Thyroid gland (tissue), 4 donors: ENCODE measurements around the gene NIM1K. TPM values are rescaled to one million over a fixed set of nuclear protein-coding genes. Genes with fewer than 3 reads are reported as not detected.
A peak's percentile ranks its signal among the peaks of the same experiment; 100 is the strongest.

Experiments
- DNase-seq, 2 donors: peaks; one replicate each; pipeline ENCODE4 v3.0.0-alpha.2; 2019
- H3K27ac ChIP-seq, 3 donors: fragments of 200-600 bp; sonication (generic); 1 replicate in 2 of 3; 2 replicates in 1 of 3; pipeline ENCODE4 v1.5.1; 2016 to 2019; ENCODE audit warnings: mild to moderate bottlenecking in 1 of 3, moderate library complexity in 1 of 3
- H3K27me3 ChIP-seq: fragments of 200-600 bp; sonication (generic); one replicate; pipeline ENCODE4 v1.5.1; 2019
- H3K36me3 ChIP-seq, 2 donors: fragments of 200-600 bp; sonication (generic); one replicate each; pipeline ENCODE4 v1.5.1; 2016 to 2019
- H3K4me1 ChIP-seq, 2 donors: fragments of 200-600 bp; sonication (generic); one replicate each; pipeline ENCODE4 v1.5.1; 2017 to 2019
- H3K4me3 ChIP-seq, 3 donors: fragments of 200-600 bp; sonication (generic); replicated peaks in 1 of 3; 1 replicate in 2 of 3; 2 replicates in 1 of 3; pipeline ENCODE4 v1.5.1; 2016; ENCODE audit warnings: mild to moderate bottlenecking in 1 of 3
- H3K9me3 ChIP-seq: fragments of 200-600 bp; sonication (generic); one replicate; pipeline ENCODE4 v1.5.1; 2017
- POLR2A ChIP-seq, 2 donors: fragments of 450-650 bp; IDR thresholded peaks; one replicate each; pipeline ENCODE4 v1.6.1; 2017; ENCODE audit warnings: antibody characterized with exemption in 2 of 2, mild to moderate bottlenecking in 2 of 2, moderate library complexity in 1 of 2
- WGBS, 2 donors: methylation state at CpG; one replicate each; pipeline ENCODE4 v1.1.5; 2017; 5-methylcytosine and 5-hydroxymethylcytosine counted together
- intact Hi-C: fragments of 100-400 bp; cut with DNase I; formaldehyde crosslinking; loops from one replicate; pipeline ENCODE4 v1.15.1; 2023
- total RNA-seq, 4 donors: library from RNA; depleted of rRNA; stranded (reverse); fragments of >200 nt; gene quantifications; one replicate each; pipeline ENCODE4 v1.2.3, GENCODE V29; 2016
- TF ChIP-seq, protein P1 (sequence below), 6 experiments: fragments of 200-600 bp in 3 of 6; fragments of 450-650 bp in 3 of 6; sonication (generic) in 3 of 6; IDR thresholded peaks; one replicate each; pipeline ENCODE4 v1.5.1; 2016 to 2019; ENCODE audit warnings: antibody characterized with exemption in 6 of 6, mild to moderate bottlenecking in 2 of 6, inconsistent platforms in 1 of 6, moderate library complexity in 1 of 6

The NIM1K gene
- total RNA-seq, 4 donors from 2014 or later = 0.40 to 2.1 (median 0.58) TPM

DNA sequence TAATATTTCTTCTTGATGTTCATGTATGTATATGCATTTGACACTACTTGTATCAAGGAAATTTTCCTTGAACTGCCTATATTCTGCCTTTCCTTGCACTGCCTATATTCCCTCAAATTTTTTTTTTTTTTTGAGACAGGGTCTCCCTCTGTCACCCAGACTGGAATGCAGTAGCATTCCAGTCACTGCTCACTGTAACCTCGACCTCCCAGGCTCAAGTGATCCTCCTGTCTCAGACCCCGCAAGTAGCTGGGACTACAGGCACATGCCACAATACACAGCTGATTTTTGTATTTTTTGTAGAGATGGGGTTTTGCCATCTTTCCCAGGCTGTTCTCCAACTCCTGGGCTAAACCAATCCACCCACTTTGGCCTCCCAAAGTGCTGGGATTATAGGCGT lies 117.1 kb downstream of the NIM1K start:
- Histone ChIP-seq H3K27me3 (no peaks in the 10 kb centered on the region), H3K4me1 (peaks cover 12 to 23% of the 10 kb centered on the region in 2 donors), H3K4me3 (no peak overlapping the region), H3K9me3 (no peaks in the 10 kb centered on the region), H3K27ac (peak overlapping the region in 2 of 3 donors; percentile 14 to 15), H3K36me3 (no peaks in the 10 kb centered on the region)
- TF ChIP-seq, protein P1, sequence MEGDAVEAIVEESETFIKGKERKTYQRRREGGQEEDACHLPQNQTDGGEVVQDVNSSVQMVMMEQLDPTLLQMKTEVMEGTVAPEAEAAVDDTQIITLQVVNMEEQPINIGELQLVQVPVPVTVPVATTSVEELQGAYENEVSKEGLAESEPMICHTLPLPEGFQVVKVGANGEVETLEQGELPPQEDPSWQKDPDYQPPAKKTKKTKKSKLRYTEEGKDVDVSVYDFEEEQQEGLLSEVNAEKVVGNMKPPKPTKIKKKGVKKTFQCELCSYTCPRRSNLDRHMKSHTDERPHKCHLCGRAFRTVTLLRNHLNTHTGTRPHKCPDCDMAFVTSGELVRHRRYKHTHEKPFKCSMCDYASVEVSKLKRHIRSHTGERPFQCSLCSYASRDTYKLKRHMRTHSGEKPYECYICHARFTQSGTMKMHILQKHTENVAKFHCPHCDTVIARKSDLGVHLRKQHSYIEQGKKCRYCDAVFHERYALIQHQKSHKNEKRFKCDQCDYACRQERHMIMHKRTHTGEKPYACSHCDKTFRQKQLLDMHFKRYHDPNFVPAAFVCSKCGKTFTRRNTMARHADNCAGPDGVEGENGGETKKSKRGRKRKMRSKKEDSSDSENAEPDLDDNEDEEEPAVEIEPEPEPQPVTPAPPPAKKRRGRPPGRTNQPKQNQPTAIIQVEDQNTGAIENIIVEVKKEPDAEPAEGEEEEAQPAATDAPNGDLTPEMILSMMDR (IDR thresholded peaks at IDR 0.05) = no peak
- TF ChIP-seq POLR2A (IDR thresholded peaks at IDR 0.05) = no peak
- no peak for DNase-seq
- WGBS, 2 donors = 81 to 86% methylated on average over 3 of the region's 3 CpGs
- intact Hi-C loops = no loop called here

DNA sequence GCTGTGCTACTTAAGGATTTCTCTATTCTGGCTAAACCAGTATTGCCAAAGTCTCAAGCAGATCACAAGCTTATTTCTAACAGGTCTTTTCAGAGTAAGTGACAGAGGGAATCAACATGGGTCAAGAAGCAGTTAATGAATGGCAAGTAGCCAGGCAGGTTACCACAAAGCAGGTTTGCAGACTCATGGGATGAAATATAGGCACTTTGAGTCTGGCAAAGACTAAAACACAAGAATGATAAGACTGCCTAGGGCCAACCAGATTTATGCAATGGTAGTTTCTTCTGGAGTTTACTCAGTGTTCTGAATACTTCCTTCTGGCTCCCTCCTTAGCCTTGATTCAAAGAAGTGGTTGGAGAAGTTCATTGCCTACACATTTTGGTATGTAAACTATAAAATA lies 117.6 kb downstream of the NIM1K start:
- intact Hi-C loops = no loop called here
- Histone ChIP-seq H3K27ac (peak overlapping the region in 2 of 3 donors; percentile 14 to 15), H3K27me3 (no peaks in the 10 kb centered on the region), H3K9me3 (no peaks in the 10 kb centered on the region), H3K4me3 (no peak overlapping the region), H3K4me1 (peaks cover 13 to 23% of the 10 kb centered on the region in 2 donors), H3K36me3 (no peaks in the 10 kb centered on the region)
- peak; percentile 24 to 25 for DNase-seq
- TF ChIP-seq, protein P1 (IDR thresholded peaks at IDR 0.05) = no peak
- TF ChIP-seq POLR2A (IDR thresholded peaks at IDR 0.05) = no peak

DNA sequence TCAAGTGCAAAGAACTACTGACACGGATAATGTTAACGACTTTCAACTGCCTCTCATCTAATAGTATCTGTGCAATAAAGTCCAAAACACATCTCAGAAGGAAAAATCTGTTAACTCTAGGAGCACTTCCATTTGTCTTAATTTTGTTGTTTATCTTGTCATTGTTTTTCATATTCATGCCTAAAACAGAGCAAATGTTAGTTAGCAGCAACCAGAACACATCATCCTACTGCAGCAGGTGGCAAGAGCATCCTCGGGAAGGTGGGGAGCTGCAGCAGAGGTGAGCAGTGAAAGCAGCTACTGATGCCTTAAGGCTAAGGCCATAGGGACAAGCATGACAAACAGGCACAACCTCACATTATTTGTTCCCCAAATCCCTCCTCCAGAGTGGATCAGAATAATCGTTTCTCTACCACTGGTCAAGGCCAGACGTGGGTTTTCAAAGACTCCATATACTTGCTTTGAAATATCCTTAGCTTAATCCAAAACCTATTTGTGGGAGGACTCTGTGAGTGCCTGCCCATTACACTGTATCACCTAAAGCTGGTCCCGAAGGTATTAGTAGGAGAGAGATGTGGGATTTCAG lies 120.1 kb downstream of the NIM1K start:
- 20 to 25% methylated on average over 6 of the region's 6 CpGs for WGBS, 2 donors
- Histone ChIP-seq H3K4me3 (peak overlapping the region in 2 of 3 donors; percentile 72 to 79), H3K36me3 (no peaks in the 10 kb centered on the region), H3K27me3 (no peaks in the 10 kb centered on the region), H3K27ac (peak overlapping the region in 1 of 3 donors; percentile 89), H3K9me3 (no peaks in the 10 kb centered on the region), H3K4me1 (peaks cover 13 to 23% of the 10 kb centered on the region in 2 donors)
- intact Hi-C loops = no loop called here
- no peak for TF ChIP-seq POLR2A (IDR thresholded peaks at IDR 0.05)
- TF ChIP-seq, protein P1 (IDR thresholded peaks at IDR 0.05) = no peak
- no peak for DNase-seq

DNA sequence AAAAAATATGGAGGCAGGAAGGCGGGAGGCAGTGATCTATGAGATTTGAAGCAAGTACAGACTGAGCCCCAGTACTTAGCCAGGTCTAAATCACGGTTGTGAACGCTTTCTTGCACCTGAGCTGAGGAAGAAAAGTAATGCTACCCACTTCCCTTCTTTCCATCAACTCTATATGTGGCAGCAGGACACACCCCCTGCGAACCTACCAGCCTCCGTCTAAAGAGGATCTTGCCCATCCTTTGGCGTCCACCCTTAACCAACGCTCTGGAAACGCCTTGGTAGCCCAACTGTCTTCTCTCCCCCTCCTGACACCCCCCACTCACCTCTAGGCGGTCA lies 120.6 kb downstream of the NIM1K start:
- intact Hi-C loops = no loop called here

More for the DNA sequence above, 120.6 kb downstream of the NIM1K start:
- Histone ChIP-seq H3K27me3 (no peaks in the 10 kb centered on the region), H3K4me3 (peak overlapping the region; percentile 57 to 79 (median 72)), H3K9me3 (no peaks in the 10 kb centered on the region), H3K36me3 (no peaks in the 10 kb centered on the region), H3K27ac (peak overlapping the region; percentile 61 to 89 (median 88)), H3K4me1 (peaks cover 13 to 23% of the 10 kb centered on the region in 2 donors)
- 5% methylated on average over 9 of the region's 9 CpGs for WGBS, 2 donors
- no peak for DNase-seq
- no peak for TF ChIP-seq POLR2A (IDR thresholded peaks at IDR 0.05)
- TF ChIP-seq, protein P1 (IDR thresholded peaks at IDR 0.05) = no peak
